ENCODE data around the gene TBC1D10A.
"Not testable (repeated sequence)": the region's sequence is repeated elsewhere in the genome, so short reads cannot be mapped to it uniquely, and the experiment has no call there.

The TBC1D10A gene

GRCh38 chr22:30348404-30348803 lies 21.7 kb upstream of the TBC1D10A start:
- no peak for TF ChIP-seq CTCF (IDR thresholded peaks at IDR 0.05; ENCODE audit: low read depth, low read length, missing control alignments)

GRCh38 chr22:30347255-30347892 lies 20.6 kb upstream of the TBC1D10A start:
- DNase-seq (ENCODE audit: low read depth): no peak
- H3K4me3 ChIP-seq (ENCODE audit: low read depth, low read length): no peak overlapping the region
- TF ChIP-seq CTCF (IDR thresholded peaks at IDR 0.05; ENCODE audit: low read depth, low read length, missing control alignments): no peak

More at GRCh38 chr22:30348404-30348803, 21.7 kb upstream of the TBC1D10A start:
- no peak overlapping the region for H3K4me3 ChIP-seq (ENCODE audit: low read depth, low read length)
- no peak for DNase-seq (ENCODE audit: low read depth)

- no peak for TF ChIP-seq CTCF (IDR thresholded peaks at IDR 0.05; ENCODE audit: low read depth, low read length, missing control alignments)
- H3K4me3 ChIP-seq (ENCODE audit: low read depth, low read length): no peak overlapping the region
- DNase-seq (ENCODE audit: low read depth): no peak
Observed at GRCh38 chr22:30344447-30345200, 17.9 kb upstream of the TBC1D10A start.

- no peak for DNase-seq (ENCODE audit: low read depth)
- no peak for TF ChIP-seq CTCF (IDR thresholded peaks at IDR 0.05; ENCODE audit: low read depth, low read length, missing control alignments)
- H3K4me3 ChIP-seq (ENCODE audit: low read depth, low read length): no peak overlapping the region
Observed at GRCh38 chr22:30340911-30341685, 14.4 kb upstream of the TBC1D10A start.

- TF ChIP-seq CTCF (IDR thresholded peaks at IDR 0.05; ENCODE audit: low read depth, low read length, missing control alignments): no peak
- H3K4me3 ChIP-seq (ENCODE audit: low read depth, low read length): no peak overlapping the region
Observed at GRCh38 chr22:30338802-30339201, 12.1 kb upstream of the TBC1D10A start.

GRCh38 chr22:30338341-30338740 lies 11.6 kb upstream of the TBC1D10A start:
- not testable (repeated sequence) for H3K4me3 ChIP-seq (ENCODE audit: low read depth, low read length); DNase-seq (ENCODE audit: low read depth)

More at GRCh38 chr22:30338802-30339201, 12.1 kb upstream of the TBC1D10A start:
- DNase-seq (ENCODE audit: low read depth): no peak

- TF ChIP-seq CTCF (IDR thresholded peaks at IDR 0.05; ENCODE audit: low read depth, low read length, missing control alignments): no peak
- DNase-seq (ENCODE audit: low read depth): no peak
- H3K4me3 ChIP-seq (ENCODE audit: low read depth, low read length): no peak overlapping the region
Observed at GRCh38 chr22:30337461-30337778, 10.7 kb upstream of the TBC1D10A start.
